GM10248 (cell line): ENCODE measurements around the gene ARHGAP45.
"Not testable (repeated sequence)": the region's sequence is repeated elsewhere in the genome, so short reads cannot be mapped to it uniquely, and the experiment has no call there.

ENCODE experiments used
- CTCF ChIA-PET: fragments of 300-600 bp; sonication (Branson Sonifier 250); formaldehyde crosslinking; extraction: SDS; loops from one replicate; lab custom pipeline; 2021; ENCODE audit warnings: antibody characterized with exemption; lab: Yijun Ruan, JAX
- POLR2A ChIA-PET: fragments of 350-650 bp; sonication (Branson Sonifier 250); formaldehyde crosslinking; extraction: SDS; loops from one replicate; lab custom pipeline; 2020; ENCODE audit warnings: antibody characterized with exemption; lab: Yijun Ruan, JAX
- DNase-seq: peaks from one replicate; pipeline ENCODE4 v3.0.0; 2012; ENCODE audit errors: extremely low spot score
- CTCF ChIP-seq: IDR thresholded peaks from 2 replicates; pipeline ENCODE4 v1.5.1; 2012; ENCODE audit warnings: mild to moderate bottlenecking, low read depth; ENCODE audit errors: extremely low read depth, missing control alignments, control extremely low read depth

The ARHGAP45 gene

GRCh38 chr19:1123381-1123780 lies 56.4 kb downstream of the ARHGAP45 start:
- no peak for TF ChIP-seq CTCF
- ChIA-PET CTCF (interaction anchor here (0.7 to 6.3 kb wide), 3 partner anchors 10 to 18 kb away, joined by 3 to 45 read pairs (median 3); no protein-coding TSS in a partner anchor), POLR2A (interaction anchor here (1.5 kb wide), 1 partner anchor 101 kb away, joined by 4 read pairs; the partner anchor contains the start of gene RNU6-2)
- DNase-seq: no peak

- ChIA-PET POLR2A (interaction anchor here (1.0 to 1.5 kb wide), 2 partner anchors 102 to 145 kb away, joined by 4 read pairs; partner anchors contain the start of genes CIRBP and RNU6-2), CTCF (interaction anchor here (1.1 to 6.3 kb wide), 3 partner anchors 10 to 31 kb away, joined by 3 to 45 read pairs (median 3); no protein-coding TSS in a partner anchor)
- TF ChIP-seq CTCF: no peak
- DNase-seq: no peak
These were observed 57.1 kb downstream of the ARHGAP45 start for GRCh38 chr19:1123885-1124677.

DNA sequence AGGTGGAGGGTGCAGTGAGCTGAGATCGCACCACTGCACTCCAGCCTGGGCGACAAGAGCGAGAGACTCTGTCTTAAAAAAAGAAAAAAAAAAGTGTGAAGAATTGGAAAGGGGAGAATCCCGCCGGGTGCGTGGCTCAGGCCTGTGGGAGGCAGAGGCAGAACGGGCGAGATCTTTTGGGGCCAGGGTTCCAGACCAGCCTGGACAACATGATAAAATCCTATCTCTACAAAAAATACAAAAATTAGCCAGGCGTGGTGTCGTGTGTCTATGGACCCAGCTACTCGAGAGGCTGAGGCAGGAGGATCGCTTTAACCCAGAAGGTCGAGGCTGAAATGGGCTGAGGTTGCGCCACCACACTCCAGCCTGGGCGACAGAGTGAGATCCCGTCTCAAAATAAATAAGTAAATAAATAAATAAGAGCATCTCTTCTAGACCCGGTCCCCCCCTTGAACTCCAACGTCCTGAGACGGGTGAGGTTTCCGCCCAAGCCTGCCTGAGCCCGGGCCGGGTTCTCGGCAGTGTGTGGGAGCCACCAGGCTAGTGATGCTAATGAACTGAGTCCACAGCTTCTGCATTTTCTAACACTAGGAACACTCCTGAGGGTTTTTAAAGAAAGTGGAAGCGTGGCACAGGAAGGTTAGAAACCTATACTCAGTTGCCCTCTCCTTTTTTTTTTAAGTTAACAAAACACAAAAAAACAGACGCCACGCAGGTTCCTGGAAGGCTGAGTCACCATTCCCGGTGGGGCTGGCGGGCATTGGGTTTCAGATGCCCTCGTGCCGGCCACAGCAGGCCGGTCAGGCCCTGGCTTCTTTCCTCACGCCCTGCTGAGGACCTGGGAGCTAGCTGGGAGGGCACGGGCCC lies 58.9 kb downstream of the ARHGAP45 start:
- CTCF ChIA-PET: interaction anchor here (0.8 to 6.3 kb wide), 2 partner anchors 12 to 29 kb away, joined by 3 to 45 read pairs; no protein-coding TSS in a partner anchor
- TF ChIP-seq CTCF: no peak
- POLR2A ChIA-PET: no interaction called here
- no peak for DNase-seq

DNA sequence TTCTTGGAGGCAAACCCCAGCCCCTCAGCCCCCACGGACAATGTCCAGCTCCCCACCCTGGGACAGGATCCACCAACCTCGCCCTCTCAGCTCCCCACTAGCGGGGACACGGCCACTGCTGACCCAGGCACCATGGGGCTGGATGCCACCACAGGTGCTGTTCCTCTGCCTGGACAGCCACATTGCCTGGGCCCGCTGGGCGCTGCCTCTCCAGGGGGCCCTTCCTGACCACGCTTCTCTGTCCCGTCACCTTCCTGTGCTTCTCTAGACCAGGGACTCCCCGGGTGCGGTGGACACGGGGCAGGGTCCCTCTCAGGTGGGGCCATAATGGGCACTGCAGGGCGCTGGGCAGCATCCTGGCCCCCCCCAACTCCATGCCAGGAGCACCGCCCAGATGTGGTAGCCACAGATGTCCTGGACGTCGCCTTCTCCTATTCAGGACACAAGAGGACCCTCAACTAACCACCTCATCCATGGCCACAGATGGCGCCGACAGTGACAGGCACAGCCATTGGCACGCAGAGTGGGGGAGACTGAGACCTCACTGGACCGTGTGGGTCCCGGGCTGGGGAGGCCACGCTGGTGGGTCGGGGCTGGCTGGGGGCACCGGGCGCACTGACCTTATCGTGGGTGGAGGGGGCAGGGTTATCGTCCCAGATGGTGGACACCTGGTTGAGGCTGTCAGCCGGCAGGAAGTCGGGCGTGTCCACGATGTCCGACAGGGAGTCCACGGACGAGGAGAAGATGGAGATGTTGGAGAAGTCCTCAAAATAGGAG lies 60.2 kb downstream of the ARHGAP45 start:
- TF ChIP-seq CTCF: no peak
- no peak for DNase-seq
- ChIA-PET POLR2A (no interaction called here), CTCF (interaction anchor here (0.8 to 6.3 kb wide), 3 partner anchors 13 to 28 kb away, joined by 3 to 45 read pairs (median 5); no protein-coding TSS in a partner anchor)

DNA sequence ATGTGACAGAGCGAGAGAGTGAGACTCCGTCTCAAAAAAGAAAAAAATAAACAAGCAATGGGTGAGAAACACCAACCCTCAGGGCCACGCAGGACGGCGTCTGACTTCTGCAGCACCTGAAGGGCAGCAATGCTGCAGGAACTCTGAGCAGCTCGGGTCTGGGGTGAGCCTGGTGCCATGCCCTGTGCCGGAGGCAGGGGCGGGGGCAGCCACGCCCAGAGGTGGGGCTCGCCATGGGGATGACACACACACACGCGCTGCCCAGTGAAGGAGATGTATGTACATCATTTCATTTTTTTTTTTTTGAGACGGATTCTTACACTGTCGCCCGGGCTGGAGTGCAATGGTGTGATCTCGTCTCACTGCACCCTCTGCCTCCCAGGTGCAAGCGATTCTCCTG lies 61.1 kb downstream of the ARHGAP45 start:
- ChIA-PET CTCF (interaction anchor here (1.4 kb wide), 1 partner anchor 15 kb away, joined by 5 read pairs; no protein-coding TSS in a partner anchor), POLR2A (no interaction called here)
- no peak for DNase-seq
- no peak for TF ChIP-seq CTCF

- DNase-seq, POLR2A ChIA-PET: not testable (repeated sequence)
- CTCF ChIA-PET: interaction anchor here (1.4 to 2.4 kb wide), 2 partner anchors 14 to 16 kb away, joined by 5 to 9 read pairs; no protein-coding TSS in a partner anchor
These were observed 62.1 kb downstream of the ARHGAP45 start for GRCh38 chr19:1129084-1129483.
